Neural cell (in vitro differentiated cells): ENCODE data around the gene ADGRL3. TPM values are rescaled to one million over a fixed set of nuclear protein-coding genes. Genes with fewer than 3 reads are reported as not detected.

ENCODE experiments used
- H2AFZ ChIP-seq: fragments of 200-600, 300-800 bp; sonication (generic), shearing (Covaris generic); 2 replicates; pipeline ENCODE4 v1.6.0; 2014; ENCODE audit warnings: low read depth, mild to moderate bottlenecking, antibody characterized with exemption, low read length, moderate library complexity
- H3F3A ChIP-seq: fragments of 200-600 bp; shearing (Covaris generic); 2 replicates; pipeline ENCODE4 v1.6.1; 2016; ENCODE audit warnings: mild to moderate bottlenecking, moderate library complexity, mixed read lengths, antibody characterized with exemption, low read length; ENCODE audit not compliant: insufficient read depth, poor library complexity, severe bottlenecking
- H3K27ac ChIP-seq: fragments of 200-600, 300-800 bp; sonication (generic), shearing (Covaris generic); 2 replicates; pipeline ENCODE4 v1.5.1; 2014; ENCODE audit warnings: mild to moderate bottlenecking, low read length, moderate library complexity
- H3K27me3 ChIP-seq: fragments of 300-800, 200-600 bp; sonication (generic), shearing (Covaris generic); 2 replicates; pipeline ENCODE4 v1.6.0; 2014; ENCODE audit warnings: mild to moderate bottlenecking, low read depth, low read length, moderate library complexity; ENCODE audit not compliant: insufficient read depth
- H3K36me3 ChIP-seq: fragments of 300-800, 200-600 bp; sonication (generic), shearing (Covaris generic); 2 replicates; pipeline ENCODE4 v1.5.1; 2014; ENCODE audit warnings: mild to moderate bottlenecking, antibody characterized with exemption, low read length, moderate library complexity; ENCODE audit not compliant: insufficient read depth
- H3K4me2 ChIP-seq: fragments of 300-800, 200-600 bp; sonication (generic), shearing (Covaris generic); 2 replicates; pipeline ENCODE4 v1.6.0; 2014; ENCODE audit warnings: mild to moderate bottlenecking, low read length
- H3K4me3 ChIP-seq: fragments of 300-800, 200-600 bp; sonication (generic), shearing (Covaris generic); 2 replicates; pipeline ENCODE4 v1.5.1; 2014; ENCODE audit warnings: mild to moderate bottlenecking, low read length, moderate library complexity
- H3K79me2 ChIP-seq: fragments of 200-600 bp; shearing (Covaris generic); replicated peaks from 2 replicates; pipeline ENCODE4 v1.6.0; 2014; ENCODE audit warnings: mild to moderate bottlenecking, low read length, moderate library complexity; ENCODE audit not compliant: insufficient read depth
- H3K9ac ChIP-seq: fragments of 300-800, 200-600 bp; sonication (generic), shearing (Covaris generic); 2 replicates; pipeline ENCODE4 v1.6.1; 2016; ENCODE audit warnings: mild to moderate bottlenecking, low read length, mixed read lengths
- H3K9me2 ChIP-seq: fragments of 200-600 bp; shearing (Covaris generic); 2 replicates; pipeline ENCODE4 v1.6.1; 2016; ENCODE audit warnings: mild to moderate bottlenecking, low read length, mixed read lengths; ENCODE audit not compliant: insufficient read depth
- H3K9me3 ChIP-seq: fragments of 200-600, 300-800 bp; sonication (generic), shearing (Covaris generic); 2 replicates; pipeline ENCODE4 v1.6.1; 2016; ENCODE audit warnings: mild to moderate bottlenecking, mixed run types, low read length, moderate library complexity, mixed read lengths
- H4K20me1 ChIP-seq: fragments of 200-600 bp; shearing (Covaris generic); 2 replicates; pipeline ENCODE4 v1.6.1; 2016; ENCODE audit warnings: mild to moderate bottlenecking, mixed run types; ENCODE audit not compliant: insufficient read depth
- CTCF ChIP-seq: fragments of 450-650 bp; IDR thresholded peaks from 2 replicates; pipeline ENCODE4 v1.5.1; 2014; ENCODE audit warnings: antibody characterized with exemption, mild to moderate bottlenecking, moderate library complexity; ENCODE audit not compliant: poor library complexity, severe bottlenecking
- EP300 ChIP-seq: fragments of 450-650 bp; conservative IDR thresholded peaks from 2 replicates; pipeline ENCODE4 v1.6.1; 2014; ENCODE audit warnings: antibody characterized with exemption, mild to moderate bottlenecking, moderate library complexity; ENCODE audit not compliant: poor library complexity, severe bottlenecking
- EZH2 ChIP-seq: fragments of 200-600, 300-800 bp; shearing (Covaris generic), sonication (generic); IDR thresholded peaks from 2 replicates; pipeline ENCODE4 v1.6.1; 2014; ENCODE audit warnings: antibody characterized with exemption, low read length, borderline replicate concordance, mild to moderate bottlenecking; ENCODE audit not compliant: insufficient read depth, poor library complexity, severe bottlenecking
- MXI1 ChIP-seq: fragments of 450-650 bp; conservative IDR thresholded peaks from 2 replicates; pipeline ENCODE4 v1.6.1; 2014; ENCODE audit warnings: antibody characterized with exemption, mild to moderate bottlenecking; ENCODE audit not compliant: poor library complexity, severe bottlenecking
- POLR2AphosphoS5 ChIP-seq: IDR thresholded peaks from 2 replicates; pipeline ENCODE4 v1.6.1; 2012
- RAD21 ChIP-seq: fragments of 450-650 bp; conservative IDR thresholded peaks from 2 replicates; pipeline ENCODE4 v1.6.1; 2014; ENCODE audit warnings: antibody characterized with exemption, mild to moderate bottlenecking, moderate library complexity
- SMC3 ChIP-seq: fragments of 450-650 bp; conservative IDR thresholded peaks from 2 replicates; pipeline ENCODE4 v1.6.1; 2014; ENCODE audit warnings: antibody characterized with exemption, mild to moderate bottlenecking, moderate library complexity; ENCODE audit not compliant: poor library complexity
- TAF1 ChIP-seq: IDR thresholded peaks from 2 replicates; pipeline ENCODE4 v1.6.1; 2012; ENCODE audit warnings: low read depth
- polyA plus RNA-seq: library from polyadenylated mRNA; depleted of rRNA; stranded (reverse); fragments of >200 nt; gene quantifications from 2 replicates; pipeline ENCODE4 v1.2.3, GENCODE V29; 2014
- TF ChIP-seq, protein P1 (sequence below): IDR thresholded peaks from 2 replicates; pipeline ENCODE4 v1.6.1; 2012; ENCODE audit warnings: borderline replicate concordance

The ADGRL3 gene
- polyA plus RNA-seq, 1 donor from 2014 or later = 99.4 TPM

GRCh38 chr4:61532336-61533000, 332.3 kb downstream of the ADGRL3 start:
- H3K9me2 ChIP-seq = no peaks in the 10 kb centered on the region
- no peaks in the 10 kb centered on the region for H3K27me3 ChIP-seq
- H3K27ac ChIP-seq = no peak overlapping the region
- H2AFZ ChIP-seq = no peak overlapping the region
- peaks cover 21% of the 10 kb centered on the region for H3K79me2 ChIP-seq
- no peaks in the 10 kb centered on the region for H3F3A ChIP-seq
- H3K4me3 ChIP-seq = no peak overlapping the region
- no peaks in the 10 kb centered on the region for H3K9me3 ChIP-seq
- H3K36me3 ChIP-seq = no peaks in the 10 kb centered on the region
- H3K9ac ChIP-seq = no peak overlapping the region
- no peak overlapping the region for H3K4me2 ChIP-seq
- TF ChIP-seq, protein P1, sequence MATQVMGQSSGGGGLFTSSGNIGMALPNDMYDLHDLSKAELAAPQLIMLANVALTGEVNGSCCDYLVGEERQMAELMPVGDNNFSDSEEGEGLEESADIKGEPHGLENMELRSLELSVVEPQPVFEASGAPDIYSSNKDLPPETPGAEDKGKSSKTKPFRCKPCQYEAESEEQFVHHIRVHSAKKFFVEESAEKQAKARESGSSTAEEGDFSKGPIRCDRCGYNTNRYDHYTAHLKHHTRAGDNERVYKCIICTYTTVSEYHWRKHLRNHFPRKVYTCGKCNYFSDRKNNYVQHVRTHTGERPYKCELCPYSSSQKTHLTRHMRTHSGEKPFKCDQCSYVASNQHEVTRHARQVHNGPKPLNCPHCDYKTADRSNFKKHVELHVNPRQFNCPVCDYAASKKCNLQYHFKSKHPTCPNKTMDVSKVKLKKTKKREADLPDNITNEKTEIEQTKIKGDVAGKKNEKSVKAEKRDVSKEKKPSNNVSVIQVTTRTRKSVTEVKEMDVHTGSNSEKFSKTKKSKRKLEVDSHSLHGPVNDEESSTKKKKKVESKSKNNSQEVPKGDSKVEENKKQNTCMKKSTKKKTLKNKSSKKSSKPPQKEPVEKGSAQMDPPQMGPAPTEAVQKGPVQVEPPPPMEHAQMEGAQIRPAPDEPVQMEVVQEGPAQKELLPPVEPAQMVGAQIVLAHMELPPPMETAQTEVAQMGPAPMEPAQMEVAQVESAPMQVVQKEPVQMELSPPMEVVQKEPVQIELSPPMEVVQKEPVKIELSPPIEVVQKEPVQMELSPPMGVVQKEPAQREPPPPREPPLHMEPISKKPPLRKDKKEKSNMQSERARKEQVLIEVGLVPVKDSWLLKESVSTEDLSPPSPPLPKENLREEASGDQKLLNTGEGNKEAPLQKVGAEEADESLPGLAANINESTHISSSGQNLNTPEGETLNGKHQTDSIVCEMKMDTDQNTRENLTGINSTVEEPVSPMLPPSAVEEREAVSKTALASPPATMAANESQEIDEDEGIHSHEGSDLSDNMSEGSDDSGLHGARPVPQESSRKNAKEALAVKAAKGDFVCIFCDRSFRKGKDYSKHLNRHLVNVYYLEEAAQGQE = no peak
- TF ChIP-seq EZH2 (no peak), POLR2AphosphoS5 (no peak), SMC3 (no peak), RAD21 (no peak), EP300 (no peak), CTCF (no peak), TAF1 (no peak)
- H4K20me1 ChIP-seq = no peaks in the 10 kb centered on the region

DNA sequence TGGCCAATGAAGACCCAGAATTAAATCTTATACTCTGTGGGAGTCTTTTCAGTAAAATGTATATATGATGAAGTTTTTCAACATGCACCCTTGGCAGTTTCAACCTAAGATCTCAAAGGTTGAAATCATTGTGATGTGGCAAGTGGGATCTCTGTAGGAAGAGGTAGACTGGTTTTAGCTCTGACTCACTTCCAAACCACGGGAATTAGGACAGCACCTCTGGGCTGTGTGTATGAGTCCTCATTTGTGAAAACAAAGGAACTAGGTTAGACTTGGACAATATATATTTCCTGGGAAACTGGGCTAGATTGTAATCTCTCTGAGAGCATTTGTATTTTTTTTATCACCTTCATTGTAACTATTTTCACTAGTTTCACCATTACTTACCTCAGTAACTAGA, 333.0 kb downstream of the ADGRL3 start:
- Histone ChIP-seq H3K36me3 (no peaks in the 10 kb centered on the region), H3K4me3 (no peak overlapping the region), H2AFZ (no peak overlapping the region), H3K9me2 (no peaks in the 10 kb centered on the region), H4K20me1 (no peaks in the 10 kb centered on the region), H3F3A (no peaks in the 10 kb centered on the region), H3K79me2 (peaks cover 27% of the 10 kb centered on the region), H3K4me2 (no peak overlapping the region), H3K9me3 (no peaks in the 10 kb centered on the region), H3K9ac (no peak overlapping the region), H3K27ac (no peak overlapping the region), H3K27me3 (no peaks in the 10 kb centered on the region)
- TF ChIP-seq, protein P1 = no peak
- TF ChIP-seq RAD21 (no peak), MXI1 (no peak), CTCF (no peak), EZH2 (no peak), EP300 (no peak), TAF1 (no peak), POLR2AphosphoS5 (no peak), SMC3 (no peak)
